GM18526 (cell line): ENCODE measurements around the gene ARHGEF4.

Experiments
- POLR2A ChIP-seq: IDR thresholded peaks from 3 replicates; pipeline ENCODE4 v1.6.1; 2011; ENCODE audit not compliant: insufficient read length; ENCODE audit errors: extremely low read depth

ARHGEF4 gene

DNA sequence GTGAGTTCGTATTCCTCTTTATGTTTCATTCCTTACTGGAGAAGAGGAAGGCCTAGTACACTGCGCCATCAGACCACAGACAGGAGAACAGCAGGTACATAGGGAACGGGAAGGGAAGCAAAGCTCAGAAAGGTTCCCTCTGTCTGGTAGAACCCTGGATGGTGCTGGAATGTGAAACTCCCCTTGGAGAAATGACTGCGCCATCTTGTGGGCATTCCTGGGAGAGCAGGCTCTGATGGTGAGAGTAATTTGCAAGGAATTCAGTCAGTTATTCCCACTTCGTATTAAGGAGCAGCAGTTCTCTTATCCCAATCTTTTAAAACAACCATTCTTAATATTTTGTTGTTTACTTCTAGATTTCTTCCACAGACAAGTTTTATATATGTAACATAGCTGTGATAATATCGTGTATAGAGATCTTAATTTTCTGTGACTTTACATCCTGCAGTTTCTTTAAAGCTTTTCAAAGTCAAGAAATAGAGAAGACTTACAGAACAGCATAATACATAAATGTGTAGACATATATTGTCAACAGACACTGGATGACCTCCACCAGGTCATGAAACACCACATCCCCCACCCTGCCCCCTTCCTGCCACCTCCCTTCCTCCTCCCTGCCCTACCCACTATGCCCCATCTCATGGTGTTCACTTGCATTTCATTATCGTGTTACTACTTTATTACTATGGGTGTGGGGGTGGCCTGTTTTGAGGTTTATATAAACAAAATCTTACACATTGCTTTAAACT lies 83.9 kb downstream of the ARHGEF4 start:
- TF ChIP-seq POLR2A: no peak

DNA sequence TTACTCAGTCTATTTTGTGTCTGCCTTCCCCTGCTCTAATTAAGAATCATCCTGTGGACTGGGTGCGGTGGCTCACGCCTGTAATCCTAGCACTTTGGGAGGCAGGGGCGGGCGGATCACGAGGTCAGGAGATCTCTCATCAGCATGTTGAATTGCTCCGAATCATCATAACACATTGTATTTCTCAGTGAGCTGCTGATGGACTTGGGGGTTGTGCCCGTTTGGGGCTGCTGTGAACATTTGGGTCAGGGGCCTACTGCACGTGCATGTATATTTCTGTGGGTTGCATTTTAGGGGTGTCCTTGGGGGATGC lies 84.4 kb downstream of the ARHGEF4 start:
- no peak for TF ChIP-seq POLR2A

DNA sequence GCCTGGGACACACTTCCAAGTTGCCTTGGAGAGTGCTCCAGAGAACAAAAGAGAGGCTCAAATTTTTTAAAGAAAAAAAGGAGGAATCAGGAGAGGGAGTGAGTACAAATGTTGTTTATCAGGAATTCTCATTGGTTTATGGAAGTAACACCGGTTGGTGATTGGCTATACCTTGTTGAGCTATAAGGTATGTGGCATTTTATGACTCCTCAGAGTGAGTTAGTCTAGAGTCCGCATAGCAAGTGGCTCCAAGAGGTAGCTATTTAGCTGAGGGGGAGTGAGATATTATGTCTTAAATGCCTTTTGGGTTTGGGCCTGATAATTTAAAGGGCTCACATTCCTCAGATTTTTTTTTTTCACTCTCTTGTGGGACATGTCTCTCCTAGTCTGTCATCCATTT lies 85.7 kb downstream of the ARHGEF4 start:
- no peak for TF ChIP-seq POLR2A

DNA sequence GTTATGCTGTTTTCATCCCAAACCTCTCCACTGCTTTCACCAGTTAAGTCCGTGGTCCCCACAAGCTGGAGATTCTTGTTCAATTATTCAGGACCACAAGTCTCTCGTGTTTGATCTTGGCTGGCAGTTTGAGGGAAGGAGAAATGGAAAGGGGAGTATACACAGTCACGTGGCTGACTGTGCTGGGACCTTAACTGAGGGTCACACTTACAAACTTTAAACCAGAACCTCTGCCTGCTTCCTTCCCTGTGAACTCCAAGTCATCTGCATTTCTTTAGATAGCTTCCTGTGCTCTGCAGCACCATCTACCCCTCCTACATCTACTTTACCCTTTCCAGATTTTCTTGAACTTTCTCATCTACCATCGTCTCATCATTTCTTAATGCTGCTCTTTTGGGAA lies 91.7 kb downstream of the ARHGEF4 start:
- TF ChIP-seq POLR2A: no peak

DNA sequence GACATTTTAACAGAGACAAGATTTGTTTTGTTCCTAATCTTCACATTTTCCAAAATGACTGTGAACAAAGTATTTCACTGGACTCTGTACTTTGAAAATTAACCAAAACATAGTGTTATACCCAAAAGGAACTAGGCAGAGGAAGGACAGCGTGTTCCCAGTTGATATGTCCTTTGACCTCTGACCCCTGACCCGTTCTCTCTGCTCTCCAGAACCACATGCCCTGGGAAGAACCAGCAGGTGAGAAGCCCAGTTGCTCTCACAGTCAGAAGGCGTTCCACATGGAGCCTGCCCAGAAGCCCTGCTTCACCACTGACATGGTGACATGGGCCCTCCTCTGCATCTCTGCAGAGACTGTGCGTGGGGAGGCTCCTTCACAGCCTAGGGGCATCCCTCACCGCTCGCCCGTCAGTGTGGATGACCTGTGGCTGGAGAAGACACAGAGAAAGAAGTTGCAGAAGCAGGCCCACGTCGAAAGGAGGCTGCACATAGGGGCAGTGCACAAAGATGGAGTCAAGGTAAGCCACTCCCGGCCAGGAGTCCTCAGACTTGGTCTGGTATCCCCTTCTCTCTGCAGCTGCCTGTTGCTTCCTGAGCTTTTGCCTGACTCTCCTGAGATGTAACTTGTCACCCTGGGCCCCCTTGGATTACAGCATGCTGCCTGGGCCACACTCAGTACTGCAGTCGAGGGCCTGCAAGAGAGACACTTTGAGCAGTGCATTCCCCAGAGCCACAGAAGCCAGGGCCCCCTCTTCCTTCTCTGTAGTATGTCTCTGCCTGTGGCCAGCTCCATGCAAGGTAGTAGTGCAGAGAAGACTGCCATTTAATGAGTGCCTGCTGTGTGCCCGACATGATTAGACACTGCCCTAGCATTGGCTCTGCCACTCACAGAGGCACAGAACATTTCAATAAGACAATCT lies 94.3 kb downstream of the ARHGEF4 start:
- TF ChIP-seq POLR2A: no peak

DNA sequence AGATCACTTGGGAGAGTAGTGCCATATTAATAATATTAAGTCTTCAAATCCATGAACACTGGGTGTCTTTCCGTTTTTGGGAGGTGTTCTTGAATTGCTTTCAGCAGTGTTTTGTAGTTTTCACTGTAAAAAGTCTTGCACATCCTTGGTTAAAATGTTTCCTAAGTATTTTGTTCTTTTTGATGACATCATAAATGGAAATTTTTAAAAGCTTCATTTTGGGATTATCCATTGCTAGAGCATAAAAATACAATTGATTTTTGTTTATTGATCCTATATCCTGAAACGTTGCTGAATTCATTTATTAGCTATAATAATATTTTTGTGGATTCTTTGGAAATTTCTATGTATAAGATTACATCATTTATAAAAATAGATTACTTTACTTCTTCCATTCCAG lies 96.8 kb downstream of the ARHGEF4 start:
- TF ChIP-seq POLR2A: no peak

DNA sequence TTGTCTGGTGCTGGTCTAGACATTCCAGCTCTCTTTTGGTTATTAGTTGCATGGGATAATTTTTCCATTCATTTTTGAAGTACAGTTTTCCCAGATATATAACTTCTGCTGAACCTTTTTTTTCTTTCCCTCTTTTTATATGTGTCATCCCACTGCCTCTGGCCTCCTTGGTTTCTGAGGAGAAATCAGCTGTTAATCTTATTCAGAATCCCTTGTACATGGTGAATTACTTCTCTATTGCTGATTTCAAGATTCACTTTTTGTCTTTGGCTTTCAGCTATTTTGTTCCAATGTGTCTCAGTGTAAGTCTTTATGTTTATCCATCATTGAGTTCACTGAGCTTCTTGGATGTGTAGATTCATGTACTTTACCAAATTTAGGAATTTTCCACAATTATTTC lies 99.7 kb downstream of the ARHGEF4 start:
- TF ChIP-seq POLR2A: no peak

DNA sequence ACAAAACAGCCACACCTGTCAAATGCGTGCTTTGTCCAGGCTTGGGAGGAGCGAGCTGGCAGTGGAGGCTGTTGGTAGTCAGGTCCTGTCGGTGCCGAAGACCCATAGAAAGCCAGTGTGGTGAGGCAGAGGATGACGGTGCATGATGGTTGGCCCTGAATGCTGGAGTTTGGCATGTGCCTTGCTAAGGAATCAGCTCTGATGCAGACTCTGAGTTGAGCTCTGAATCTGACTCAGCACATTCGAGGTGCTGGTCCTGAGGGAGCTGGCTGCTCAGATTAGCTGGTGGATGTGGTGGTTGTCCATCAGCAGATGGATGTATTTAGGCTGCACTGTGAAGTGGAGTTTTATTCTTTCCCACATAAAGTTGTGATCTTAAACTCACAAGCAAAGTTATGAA lies 111.3 kb downstream of the ARHGEF4 start:
- TF ChIP-seq POLR2A: no peak

DNA sequence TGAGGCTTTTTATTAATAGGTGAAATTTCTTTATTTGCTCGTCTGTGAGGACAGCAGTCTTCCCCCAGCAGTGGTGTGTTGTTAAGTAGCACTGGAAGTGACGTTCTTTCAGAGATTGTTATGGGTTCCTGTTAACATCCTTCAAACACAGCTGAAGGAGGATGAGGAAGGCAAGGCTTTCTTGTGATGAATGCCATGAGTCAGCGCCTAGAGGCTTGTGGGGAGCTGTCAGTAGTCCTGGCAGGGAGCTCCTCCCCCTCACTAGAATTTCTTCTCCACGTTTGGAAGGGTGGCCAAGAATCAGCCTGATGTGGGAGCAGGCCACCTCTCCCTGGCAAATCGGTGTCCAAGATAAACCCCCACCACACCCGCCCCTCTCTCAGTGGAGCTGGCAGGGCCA lies 113.2 kb downstream of the ARHGEF4 start:
- TF ChIP-seq POLR2A: no peak

DNA sequence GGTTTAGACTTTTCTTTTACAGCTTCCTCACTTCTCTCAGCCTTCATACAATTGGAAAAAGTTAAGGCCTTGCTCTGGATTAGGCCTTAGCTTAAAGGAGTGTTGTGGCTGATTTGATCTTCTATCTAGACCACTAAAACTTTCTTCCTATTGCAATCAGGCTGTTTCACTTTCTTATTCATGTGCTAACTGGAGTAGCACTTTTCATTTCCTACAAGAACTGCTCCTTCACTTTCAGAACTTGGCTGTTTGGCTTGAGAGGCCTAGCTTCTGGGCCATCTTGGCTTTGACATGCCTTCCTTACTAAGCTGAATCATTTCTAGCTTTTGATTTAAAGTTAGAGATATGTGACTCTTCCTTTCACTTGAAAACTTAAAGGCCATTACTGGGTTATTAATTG lies 114.3 kb downstream of the ARHGEF4 start:
- no peak for TF ChIP-seq POLR2A

DNA sequence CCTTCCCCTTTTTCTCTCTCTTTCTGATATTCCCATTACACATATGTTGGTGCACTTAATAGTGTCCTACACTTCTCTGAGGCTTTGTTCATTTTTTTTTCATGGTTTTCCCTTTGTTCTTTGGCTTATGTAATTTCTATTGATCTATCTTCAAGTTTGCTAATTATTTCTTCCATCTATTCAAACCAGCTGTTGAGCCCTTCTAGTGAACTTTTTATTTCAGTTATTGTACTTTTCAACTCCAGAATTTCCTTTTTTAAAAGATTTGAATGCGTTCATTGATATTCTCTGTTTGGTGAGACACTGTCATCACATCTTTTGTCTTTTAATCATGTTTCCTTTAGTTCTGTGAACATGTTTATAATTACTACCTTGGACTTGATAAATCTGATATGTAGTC lies 118.2 kb downstream of the ARHGEF4 start:
- TF ChIP-seq POLR2A: no peak

DNA sequence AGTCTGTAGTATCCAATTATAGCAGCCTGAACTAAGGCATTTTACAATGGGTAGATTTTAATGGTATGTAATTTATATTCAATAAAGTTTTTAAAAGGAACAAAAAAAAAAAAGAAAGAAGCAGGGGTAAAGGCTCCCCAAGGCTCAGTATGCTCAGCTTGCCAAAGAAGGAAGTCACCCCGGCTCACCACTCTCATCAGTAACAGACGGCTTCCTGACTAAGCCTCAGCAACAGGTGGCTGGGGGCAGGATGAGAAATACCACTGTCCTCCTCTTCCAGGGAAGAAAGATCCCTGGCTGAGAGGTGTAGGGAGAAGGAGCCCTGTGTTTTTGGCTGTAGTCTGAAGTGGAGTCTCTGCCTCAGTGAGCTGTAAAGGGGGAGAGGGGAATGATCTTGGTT lies 121.2 kb downstream of the ARHGEF4 start:
- no peak for TF ChIP-seq POLR2A

DNA sequence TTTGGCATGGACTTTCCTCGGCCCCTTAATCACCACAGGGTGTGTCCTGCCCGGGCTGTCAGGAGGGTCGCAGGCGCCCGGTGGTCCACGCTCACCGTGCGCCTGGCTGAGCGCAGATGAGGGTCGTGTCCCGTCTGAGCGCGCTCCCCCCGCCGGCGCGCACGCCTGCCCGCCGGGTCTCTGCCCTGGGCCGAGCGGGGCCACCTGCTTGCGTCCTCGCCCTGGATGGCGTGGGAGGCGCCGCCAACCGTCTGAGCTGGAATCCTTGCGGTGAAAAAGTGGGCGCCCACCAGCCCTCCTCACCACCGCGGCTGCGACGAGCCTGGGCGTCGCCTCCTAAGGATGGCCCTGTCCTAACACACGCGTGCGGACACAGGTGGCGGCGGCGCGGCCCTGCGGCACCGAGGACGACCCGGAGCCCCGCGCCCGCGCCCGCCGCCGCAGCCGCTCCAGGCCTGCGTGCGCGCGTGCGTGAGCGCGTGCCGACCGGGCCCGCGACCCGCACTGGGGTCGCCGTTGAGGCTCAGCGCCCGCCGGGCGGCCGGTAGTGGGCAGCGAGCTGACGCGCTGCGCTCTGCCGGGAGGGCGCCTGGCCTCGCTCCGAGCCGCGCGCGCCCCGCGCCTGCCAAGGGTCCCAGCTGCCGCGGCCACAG lies 126.6 kb downstream of the ARHGEF4 start:
- TF ChIP-seq POLR2A: no peak

DNA sequence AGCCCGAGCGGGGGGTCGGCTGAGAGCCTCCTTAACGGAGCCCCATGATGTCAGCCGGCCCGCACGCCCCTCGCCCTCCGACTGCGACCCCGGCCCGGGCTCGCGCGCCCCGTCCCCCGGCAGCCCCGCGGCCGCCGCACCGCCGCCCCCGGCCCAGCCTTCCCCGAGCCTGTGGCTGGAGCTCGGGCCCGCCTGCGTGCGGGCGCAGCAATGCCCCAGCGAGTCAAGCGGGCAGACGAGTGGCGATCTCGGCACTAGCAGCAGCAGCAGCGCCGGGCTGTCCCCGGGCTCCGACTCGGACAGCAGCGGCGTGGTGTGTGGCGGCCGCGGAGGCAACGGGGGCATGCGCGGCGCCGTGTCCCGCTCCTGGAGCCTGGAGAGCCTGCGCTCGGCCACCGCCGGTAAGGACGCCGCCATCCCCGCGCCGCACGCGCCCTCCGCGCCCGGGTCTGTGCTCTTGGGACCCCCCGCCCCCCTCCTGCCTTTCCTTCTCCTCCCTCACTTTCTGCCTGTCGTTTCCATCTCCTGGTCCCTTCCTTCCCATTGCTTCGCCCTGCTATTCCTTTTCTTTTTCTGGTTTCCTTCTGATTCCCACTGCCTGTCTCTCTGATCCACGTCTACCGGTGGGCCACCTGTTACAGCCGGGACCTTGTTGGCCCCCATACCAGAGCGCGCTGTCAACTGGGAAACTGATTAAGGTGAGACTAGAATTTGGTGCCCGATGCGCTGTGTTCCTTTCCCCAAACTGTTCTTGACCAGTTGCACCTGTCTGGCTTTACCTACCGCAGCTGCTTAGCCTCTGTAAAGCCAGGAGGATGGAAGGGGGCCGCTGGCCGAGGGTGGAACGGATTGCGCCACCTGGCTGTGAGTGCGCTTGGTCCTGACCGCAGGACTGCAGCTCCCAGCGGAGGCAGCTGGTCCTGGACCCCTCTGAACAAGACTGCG lies 127.4 kb downstream of the ARHGEF4 start:
- TF ChIP-seq POLR2A: no peak

DNA sequence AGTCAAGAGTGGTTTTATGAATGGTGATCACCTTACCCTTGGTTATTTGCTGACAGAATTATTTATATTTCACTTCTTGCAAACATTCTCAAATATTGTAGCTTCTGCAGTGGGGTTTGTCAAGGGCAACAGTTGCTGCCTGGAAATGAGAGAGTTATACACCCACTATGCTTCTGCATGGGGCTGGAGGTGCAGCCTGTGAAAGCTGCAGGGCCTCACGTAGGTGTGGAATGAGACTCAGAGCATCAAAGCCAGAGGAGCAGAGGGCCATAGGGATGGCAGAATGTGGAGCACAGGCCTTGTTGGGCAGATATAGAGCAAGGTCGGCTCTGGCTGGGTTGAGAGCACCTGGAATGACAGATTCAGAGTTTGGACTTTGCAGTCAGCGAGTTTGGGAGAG lies 128.2 kb downstream of the ARHGEF4 start:
- no peak for TF ChIP-seq POLR2A
